DOHH2 (cell line): ENCODE results near the gene PEPD.

ENCODE experiments used
- H3F3A ChIP-seq: fragments of 200-600 bp; sonication (generic), shearing (Covaris generic); 2 replicates; pipeline ENCODE4 v1.6.0; 2016; ENCODE audit warnings: antibody characterized with exemption, mild to moderate bottlenecking; ENCODE audit not compliant: control insufficient read depth, insufficient read depth
- H3K27ac ChIP-seq: fragments of 200-600 bp; sonication (generic); 2 replicates; pipeline ENCODE4 v1.5.1; 2014; ENCODE audit warnings: low read depth, mild to moderate bottlenecking, low read length, moderate library complexity
- H3K27me3 ChIP-seq: fragments of 200-600 bp; sonication (generic); 2 replicates; pipeline ENCODE4 v1.6.1; 2014; ENCODE audit warnings: mild to moderate bottlenecking, low read length, mixed read lengths; ENCODE audit not compliant: control insufficient read depth
- H3K36me3 ChIP-seq: fragments of 200-600 bp; sonication (generic); 2 replicates; pipeline ENCODE4 v1.6.1; 2014; ENCODE audit warnings: mild to moderate bottlenecking, low read length, moderate library complexity, mixed read lengths; ENCODE audit not compliant: control insufficient read depth
- H3K4me1 ChIP-seq: fragments of 200-600 bp; sonication (generic); 2 replicates; pipeline ENCODE4 v1.6.1; 2014; ENCODE audit warnings: mild to moderate bottlenecking, low read length, mixed read lengths; ENCODE audit not compliant: control insufficient read depth
- H3K4me2 ChIP-seq: fragments of 200-600 bp; sonication (generic); 2 replicates; pipeline ENCODE4 v1.6.0; 2014; ENCODE audit warnings: mild to moderate bottlenecking, low read length, moderate library complexity
- H3K4me3 ChIP-seq: fragments of 200-600 bp; sonication (generic); 2 replicates; pipeline ENCODE4 v1.5.1; 2014; ENCODE audit warnings: mild to moderate bottlenecking, low read length, mixed read lengths
- H3K79me2 ChIP-seq: fragments of 200-600 bp; sonication (generic); 2 replicates; pipeline ENCODE4 v1.6.1; 2014; ENCODE audit warnings: mild to moderate bottlenecking, low read length, mixed read lengths; ENCODE audit not compliant: control insufficient read depth
- H3K9me2 ChIP-seq: fragments of 200-600 bp; sonication (generic); replicated peaks from 2 replicates; pipeline ENCODE4 v1.6.1; 2014; ENCODE audit warnings: mild to moderate bottlenecking, low read length, mixed read lengths; ENCODE audit not compliant: control insufficient read depth
- H3K9me3 ChIP-seq: fragments of 200-600 bp; sonication (generic); 2 replicates; pipeline ENCODE4 v1.6.1; 2014; ENCODE audit warnings: antibody characterized with exemption, low read length, mixed read lengths; ENCODE audit not compliant: control insufficient read depth, insufficient read depth
- H4K20me1 ChIP-seq: fragments of 200-600 bp; sonication (generic); 2 replicates; pipeline ENCODE4 v1.6.0; 2014; ENCODE audit warnings: low read depth, mild to moderate bottlenecking, antibody characterized with exemption, low read length, moderate library complexity; ENCODE audit not compliant: control insufficient read depth, insufficient read depth
- EZH2phosphoT487 ChIP-seq: fragments of 200-600 bp; sonication (generic); IDR thresholded peaks from 2 replicates; pipeline ENCODE4 v1.6.1; 2017; ENCODE audit warnings: borderline replicate concordance, mild to moderate bottlenecking, antibody characterized with exemption, low read length, moderate library complexity, mixed read lengths
- TF ChIP-seq, protein P1 (sequence below): fragments of 200-600 bp; sonication (generic); IDR thresholded peaks from one replicate; pipeline ENCODE4 v1.5.1; 2014; ENCODE audit warnings: antibody characterized with exemption, mild to moderate bottlenecking, low read depth, low read length; ENCODE audit not compliant: poor library complexity, severe bottlenecking

The PEPD gene

DNA sequence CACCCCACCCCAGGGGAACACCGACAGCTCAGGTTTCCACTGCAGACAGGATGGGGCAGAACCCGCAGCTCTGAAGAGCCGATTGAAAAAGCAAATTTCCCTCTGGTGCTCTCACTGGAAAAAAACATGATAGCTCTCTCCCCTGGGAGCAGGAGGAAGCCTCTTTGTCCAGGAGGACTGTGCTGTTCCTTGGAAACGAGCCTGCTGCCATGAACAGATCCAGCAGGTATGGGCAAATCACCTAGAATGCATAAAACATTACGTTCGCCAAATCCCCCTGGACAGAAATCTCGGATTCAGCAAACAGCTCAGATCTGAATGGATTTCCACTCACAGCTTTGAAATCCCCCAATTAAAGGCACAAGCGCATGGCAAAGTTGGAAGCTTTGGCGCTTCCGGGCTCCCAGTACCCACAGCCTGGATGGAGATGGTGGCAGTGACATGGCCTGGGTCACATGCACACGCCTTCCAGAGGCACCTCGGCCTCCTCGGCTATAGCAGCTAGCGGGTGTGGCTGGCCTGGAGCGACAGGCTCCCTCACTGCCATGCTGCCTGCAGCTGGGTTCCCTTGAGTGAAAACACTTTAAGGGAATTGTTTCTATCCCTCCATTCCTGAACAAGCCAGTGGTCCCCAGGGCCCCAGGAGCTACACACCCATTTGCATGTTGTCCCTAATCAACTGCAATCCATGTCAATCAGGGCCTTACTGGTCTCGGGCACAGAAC, 89.0 kb downstream of the PEPD start:
- Histone ChIP-seq H3K9me2 (no peaks in the 10 kb centered on the region), H3F3A (no peaks in the 10 kb centered on the region), H3K4me3 (no peak overlapping the region), H4K20me1 (no peaks in the 10 kb centered on the region), H3K4me2 (no peak overlapping the region), H3K79me2 (no peaks in the 10 kb centered on the region), H3K27me3 (no peaks in the 10 kb centered on the region), H3K36me3 (no peaks in the 10 kb centered on the region), H3K4me1 (no peaks in the 10 kb centered on the region), H3K9me3 (no peaks in the 10 kb centered on the region), H3K27ac (no peak overlapping the region)
- no peak for TF ChIP-seq EZH2phosphoT487
- TF ChIP-seq, protein P1, sequence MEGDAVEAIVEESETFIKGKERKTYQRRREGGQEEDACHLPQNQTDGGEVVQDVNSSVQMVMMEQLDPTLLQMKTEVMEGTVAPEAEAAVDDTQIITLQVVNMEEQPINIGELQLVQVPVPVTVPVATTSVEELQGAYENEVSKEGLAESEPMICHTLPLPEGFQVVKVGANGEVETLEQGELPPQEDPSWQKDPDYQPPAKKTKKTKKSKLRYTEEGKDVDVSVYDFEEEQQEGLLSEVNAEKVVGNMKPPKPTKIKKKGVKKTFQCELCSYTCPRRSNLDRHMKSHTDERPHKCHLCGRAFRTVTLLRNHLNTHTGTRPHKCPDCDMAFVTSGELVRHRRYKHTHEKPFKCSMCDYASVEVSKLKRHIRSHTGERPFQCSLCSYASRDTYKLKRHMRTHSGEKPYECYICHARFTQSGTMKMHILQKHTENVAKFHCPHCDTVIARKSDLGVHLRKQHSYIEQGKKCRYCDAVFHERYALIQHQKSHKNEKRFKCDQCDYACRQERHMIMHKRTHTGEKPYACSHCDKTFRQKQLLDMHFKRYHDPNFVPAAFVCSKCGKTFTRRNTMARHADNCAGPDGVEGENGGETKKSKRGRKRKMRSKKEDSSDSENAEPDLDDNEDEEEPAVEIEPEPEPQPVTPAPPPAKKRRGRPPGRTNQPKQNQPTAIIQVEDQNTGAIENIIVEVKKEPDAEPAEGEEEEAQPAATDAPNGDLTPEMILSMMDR, result no peak

DNA sequence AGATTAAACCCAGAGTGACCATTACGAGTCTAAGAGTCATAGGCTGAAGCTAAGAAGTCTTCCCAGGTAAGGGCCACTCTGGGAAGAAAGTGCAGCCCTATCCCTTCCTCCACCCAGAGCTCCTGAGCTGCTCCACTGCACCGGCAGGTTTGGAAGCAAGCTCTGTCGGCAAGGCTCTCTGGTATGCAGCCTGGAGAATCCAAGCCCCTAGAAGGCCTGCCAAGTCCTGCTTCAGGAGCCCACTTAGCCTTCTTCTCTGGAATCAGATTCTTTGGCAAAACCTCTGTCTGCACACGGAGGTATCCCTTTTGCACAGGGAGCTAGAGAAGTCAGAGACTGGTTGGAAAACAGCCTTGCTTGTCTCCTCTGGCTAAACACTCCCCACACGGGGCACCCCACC, 89.6 kb downstream of the PEPD start:
- Histone ChIP-seq H4K20me1 (no peaks in the 10 kb centered on the region), H3K27ac (no peak overlapping the region), H3K9me3 (no peaks in the 10 kb centered on the region), H3K4me3 (no peak overlapping the region), H3K27me3 (no peaks in the 10 kb centered on the region), H3K79me2 (no peaks in the 10 kb centered on the region), H3K9me2 (no peaks in the 10 kb centered on the region), H3F3A (no peaks in the 10 kb centered on the region), H3K4me1 (no peaks in the 10 kb centered on the region), H3K36me3 (no peaks in the 10 kb centered on the region), H3K4me2 (no peak overlapping the region)
- no peak for TF ChIP-seq EZH2phosphoT487
- TF ChIP-seq, protein P1, result no peak

DNA sequence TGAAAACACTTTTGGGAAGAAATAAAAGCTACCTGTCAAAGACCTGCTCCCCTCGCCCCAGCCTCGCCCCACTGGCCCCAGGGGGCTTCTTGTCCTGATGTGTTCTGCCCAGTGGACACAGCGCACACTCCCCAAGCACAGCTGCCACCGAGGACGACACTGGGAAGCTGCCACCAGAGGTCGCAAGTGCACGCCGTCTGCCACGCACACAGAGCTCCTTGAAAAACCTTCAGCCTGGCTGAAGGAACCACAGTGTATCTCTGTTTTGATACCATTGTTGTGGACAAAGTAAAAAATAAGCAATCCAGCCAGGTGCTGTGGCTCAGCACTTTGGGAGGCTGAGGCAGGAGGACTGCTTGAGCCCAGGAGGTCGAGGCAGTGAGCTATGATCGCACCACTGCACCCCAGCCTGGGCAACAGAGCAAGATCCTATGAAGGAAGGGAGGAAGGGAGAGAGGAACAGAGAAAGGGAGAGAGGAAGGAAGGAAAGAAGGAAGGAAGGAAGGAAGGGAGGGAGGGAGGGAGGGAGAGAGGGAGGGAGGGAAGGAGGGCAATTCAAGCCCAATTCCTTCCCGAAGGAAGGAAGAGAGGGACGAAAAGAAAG, 90.8 kb downstream of the PEPD start:
- H3K9me3 ChIP-seq, result no peaks in the 10 kb centered on the region
- no peaks in the 10 kb centered on the region for H3F3A ChIP-seq
- H3K4me1 ChIP-seq, result no peaks in the 10 kb centered on the region
- H4K20me1 ChIP-seq, result no peaks in the 10 kb centered on the region
- H3K4me2 ChIP-seq, result no peak overlapping the region
- H3K27me3 ChIP-seq, result no peaks in the 10 kb centered on the region
- no peaks in the 10 kb centered on the region for H3K79me2 ChIP-seq
- TF ChIP-seq, protein P1, result peak; percentile 86
- no peak for TF ChIP-seq EZH2phosphoT487
- no peak overlapping the region for H3K4me3 ChIP-seq
- no peaks in the 10 kb centered on the region for H3K9me2 ChIP-seq
- no peak overlapping the region for H3K27ac ChIP-seq
- H3K36me3 ChIP-seq, result no peaks in the 10 kb centered on the region
